Nephron (organoid): Measurements from ENCODE around the gene DMXL2.
"Not testable (repeated sequence)": the region's sequence is repeated elsewhere in the genome, so short reads cannot be mapped to it uniquely, and the experiment has no call there.

Experiments
- H3K27ac Mint-ChIP-seq, 3 experiments: 2 replicates each; pipeline ENCODE4 v1.8.0; 2020; ENCODE audit warnings: mixed read lengths in 3 of 3, mild to moderate bottlenecking in 2 of 3, moderate library complexity in 1 of 3
- H3K27me3 Mint-ChIP-seq: 2 replicates; pipeline ENCODE4 v1.8.0; 2021; ENCODE audit warnings: low read depth, mild to moderate bottlenecking, moderate library complexity, mixed read lengths
- H3K36me3 Mint-ChIP-seq: 2 replicates; pipeline ENCODE4 v1.8.0; 2020; ENCODE audit warnings: low read depth, mixed read lengths
- H3K4me1 Mint-ChIP-seq: 2 replicates; pipeline ENCODE4 v1.8.0; 2020; ENCODE audit warnings: mixed read lengths
- H3K4me3 Mint-ChIP-seq, 3 experiments: 2 replicates each; pipeline ENCODE4 v1.8.0; 2020; ENCODE audit warnings: mild to moderate bottlenecking in 3 of 3, mixed read lengths in 3 of 3, moderate library complexity in 2 of 3
- H3K9me3 Mint-ChIP-seq: 2 replicates; pipeline ENCODE4 v1.8.0; 2020; ENCODE audit warnings: mixed read lengths
- CTCF ChIP-seq, 3 experiments: fragments of 200-600 bp; sonication (generic); IDR thresholded peaks; one replicate each; pipeline ENCODE4 v1.5.0; 2021; ENCODE audit warnings: antibody characterized with exemption in 3 of 3; ENCODE audit not compliant: unreplicated experiment in 3 of 3

The DMXL2 gene

GRCh38 chr15:51661072-51661471, 38.5 kb upstream of the DMXL2 start:
- TF ChIP-seq CTCF (IDR thresholded peaks at IDR 0.05; ENCODE audit: unreplicated experiment in 3 of 3), result no peak
- H3K4me1 Mint-ChIP-seq, result no peaks in the 10 kb centered on the region
- H3K9me3 Mint-ChIP-seq, result no peaks in the 10 kb centered on the region
- H3K4me3 Mint-ChIP-seq, result no peak overlapping the region
- no peaks in the 10 kb centered on the region for H3K36me3 Mint-ChIP-seq
- no peak overlapping the region for H3K27ac Mint-ChIP-seq
- peaks cover 4% of the 10 kb centered on the region for H3K27me3 Mint-ChIP-seq

- H3K27me3 Mint-ChIP-seq, result peaks cover 4% of the 10 kb centered on the region
- no peak for TF ChIP-seq CTCF (IDR thresholded peaks at IDR 0.05; ENCODE audit: unreplicated experiment in 3 of 3)
- no peak overlapping the region for H3K4me3 Mint-ChIP-seq
- H3K36me3 Mint-ChIP-seq, result no peaks in the 10 kb centered on the region
- H3K9me3 Mint-ChIP-seq, result no peaks in the 10 kb centered on the region
- H3K27ac Mint-ChIP-seq, result no peak overlapping the region
- no peaks in the 10 kb centered on the region for H3K4me1 Mint-ChIP-seq
These were observed 36.1 kb upstream of the DMXL2 start for GRCh38 chr15:51658664-51659063.

- not testable (repeated sequence) for H3K4me3 Mint-ChIP-seq, H3K9me3 Mint-ChIP-seq, H3K27ac Mint-ChIP-seq, H3K4me1 Mint-ChIP-seq, H3K27me3 Mint-ChIP-seq, H3K36me3 Mint-ChIP-seq
These were observed 33.0 kb upstream of the DMXL2 start for GRCh38 chr15:51655401-51656057.

- H3K9me3 Mint-ChIP-seq, result no peaks in the 10 kb centered on the region
- no peak overlapping the region for H3K4me3 Mint-ChIP-seq
- H3K36me3 Mint-ChIP-seq, result no peaks in the 10 kb centered on the region
- H3K27me3 Mint-ChIP-seq, result peaks cover 6% of the 10 kb centered on the region
- no peaks in the 10 kb centered on the region for H3K4me1 Mint-ChIP-seq
- TF ChIP-seq CTCF (IDR thresholded peaks at IDR 0.05; ENCODE audit: unreplicated experiment in 3 of 3), result no peak
- H3K27ac Mint-ChIP-seq, result no peak overlapping the region
These were observed 29.6 kb upstream of the DMXL2 start for GRCh38 chr15:51652084-51652668.

- no peak overlapping the region for H3K27ac Mint-ChIP-seq
- no peaks in the 10 kb centered on the region for H3K9me3 Mint-ChIP-seq
- H3K36me3 Mint-ChIP-seq, result no peaks in the 10 kb centered on the region
- no peak overlapping the region for H3K4me3 Mint-ChIP-seq
- peak; percentile 75 to 87 (median 79) for TF ChIP-seq CTCF (IDR thresholded peaks at IDR 0.05; ENCODE audit: unreplicated experiment in 3 of 3)
- peaks cover 6% of the 10 kb centered on the region for H3K27me3 Mint-ChIP-seq
- no peaks in the 10 kb centered on the region for H3K4me1 Mint-ChIP-seq
These were observed 27.3 kb upstream of the DMXL2 start for GRCh38 chr15:51649659-51650521.

- not testable (repeated sequence) for H3K27me3 Mint-ChIP-seq, H3K36me3 Mint-ChIP-seq, H3K9me3 Mint-ChIP-seq, H3K4me1 Mint-ChIP-seq, H3K4me3 Mint-ChIP-seq, H3K27ac Mint-ChIP-seq
These were observed 26.1 kb upstream of the DMXL2 start for GRCh38 chr15:51648643-51649042.

- not testable (repeated sequence) for H3K27me3 Mint-ChIP-seq, H3K27ac Mint-ChIP-seq, H3K9me3 Mint-ChIP-seq, H3K4me3 Mint-ChIP-seq, H3K4me1 Mint-ChIP-seq, H3K36me3 Mint-ChIP-seq
These were observed 25.5 kb upstream of the DMXL2 start for GRCh38 chr15:51648101-51648500.
